HEK293T (cell line): ENCODE results near the gene ZSCAN25.
"Not testable (repeated sequence)": the region's sequence is repeated elsewhere in the genome, so short reads cannot be mapped to it uniquely, and the experiment has no call there.

ENCODE experiments used
- CTCF ChIA-PET: fragments of 350-600 bp; formaldehyde crosslinking; extraction: SDS; loops from one replicate; lab custom pipeline; 2021; ENCODE audit warnings: antibody characterized with exemption, inconsistent platforms; lab: Yijun Ruan, JAX
- POLR2A ChIA-PET: fragments of 350-600 bp; formaldehyde crosslinking; extraction: SDS; loops from one replicate; lab custom pipeline; 2020; ENCODE audit warnings: antibody characterized with exemption, inconsistent platforms; lab: Yijun Ruan, JAX
- DNase-seq: peaks from one replicate; pipeline ENCODE4 v3.0.0; 2012; ENCODE audit warnings: mixed read lengths; ENCODE audit errors: extremely low spot score
- ARNT ChIP-seq: fragments of 450-650 bp; IDR thresholded peaks from 2 replicates; pipeline ENCODE4 v1.6.1; 2017; ENCODE audit warnings: mild to moderate bottlenecking
- BHLHE40 ChIP-seq: fragments of 450-650 bp; IDR thresholded peaks from 2 replicates; pipeline ENCODE4 v1.6.1; 2016; ENCODE audit warnings: mild to moderate bottlenecking, moderate library complexity, borderline replicate concordance
- CTBP1 ChIP-seq: fragments of 450-650 bp; IDR thresholded peaks from 2 replicates; pipeline ENCODE4 v1.6.1; 2016; ENCODE audit warnings: borderline replicate concordance
- ELF4 ChIP-seq: fragments of 450-650 bp; IDR thresholded peaks from 2 replicates; pipeline ENCODE4 v1.6.1; 2017; ENCODE audit warnings: antibody characterized with exemption
- FOXA1 ChIP-seq: fragments of 450-650 bp; IDR thresholded peaks from 2 replicates; pipeline ENCODE4 v1.6.1; 2016; ENCODE audit warnings: mild to moderate bottlenecking
- FOXK2 ChIP-seq: fragments of 450-650 bp; IDR thresholded peaks from 2 replicates; pipeline ENCODE4 v1.6.1; 2016; ENCODE audit warnings: mild to moderate bottlenecking
- FOXM1 ChIP-seq: fragments of 450-650 bp; IDR thresholded peaks from 2 replicates; pipeline ENCODE4 v1.6.1; 2017; ENCODE audit warnings: mild to moderate bottlenecking, borderline replicate concordance
- HDGF ChIP-seq: fragments of 450-650 bp; IDR thresholded peaks from 2 replicates; pipeline ENCODE4 v1.6.1; 2017; ENCODE audit warnings: antibody characterized with exemption, borderline replicate concordance
- L3MBTL2 ChIP-seq: fragments of 450-650 bp; conservative IDR thresholded peaks from 2 replicates; pipeline ENCODE4 v1.6.1; 2016; ENCODE audit warnings: mild to moderate bottlenecking
- LEF1 ChIP-seq: fragments of 450-650 bp; IDR thresholded peaks from 2 replicates; pipeline ENCODE4 v1.6.1; 2017; ENCODE audit warnings: mild to moderate bottlenecking, borderline replicate concordance
- NFRKB ChIP-seq: fragments of 450-650 bp; IDR thresholded peaks from 2 replicates; pipeline ENCODE4 v1.6.1; 2016; ENCODE audit warnings: mild to moderate bottlenecking, moderate library complexity
- PKNOX1 ChIP-seq: fragments of 450-650 bp; IDR thresholded peaks from 2 replicates; pipeline ENCODE4 v1.6.1; 2016
- SP1 ChIP-seq: fragments of 450-650 bp; IDR thresholded peaks from 2 replicates; pipeline ENCODE4 v1.6.1; 2017
- SUZ12 ChIP-seq: fragments of 450-650 bp; IDR thresholded peaks from 2 replicates; pipeline ENCODE4 v1.6.1; 2016; ENCODE audit warnings: mild to moderate bottlenecking
- TARDBP ChIP-seq: fragments of 450-650 bp; IDR thresholded peaks from 2 replicates; pipeline ENCODE4 v1.6.1; 2016
- ZNF384 ChIP-seq: fragments of 450-650 bp; IDR thresholded peaks from 2 replicates; pipeline ENCODE4 v1.6.1; 2016

The ZSCAN25 gene

DNA sequence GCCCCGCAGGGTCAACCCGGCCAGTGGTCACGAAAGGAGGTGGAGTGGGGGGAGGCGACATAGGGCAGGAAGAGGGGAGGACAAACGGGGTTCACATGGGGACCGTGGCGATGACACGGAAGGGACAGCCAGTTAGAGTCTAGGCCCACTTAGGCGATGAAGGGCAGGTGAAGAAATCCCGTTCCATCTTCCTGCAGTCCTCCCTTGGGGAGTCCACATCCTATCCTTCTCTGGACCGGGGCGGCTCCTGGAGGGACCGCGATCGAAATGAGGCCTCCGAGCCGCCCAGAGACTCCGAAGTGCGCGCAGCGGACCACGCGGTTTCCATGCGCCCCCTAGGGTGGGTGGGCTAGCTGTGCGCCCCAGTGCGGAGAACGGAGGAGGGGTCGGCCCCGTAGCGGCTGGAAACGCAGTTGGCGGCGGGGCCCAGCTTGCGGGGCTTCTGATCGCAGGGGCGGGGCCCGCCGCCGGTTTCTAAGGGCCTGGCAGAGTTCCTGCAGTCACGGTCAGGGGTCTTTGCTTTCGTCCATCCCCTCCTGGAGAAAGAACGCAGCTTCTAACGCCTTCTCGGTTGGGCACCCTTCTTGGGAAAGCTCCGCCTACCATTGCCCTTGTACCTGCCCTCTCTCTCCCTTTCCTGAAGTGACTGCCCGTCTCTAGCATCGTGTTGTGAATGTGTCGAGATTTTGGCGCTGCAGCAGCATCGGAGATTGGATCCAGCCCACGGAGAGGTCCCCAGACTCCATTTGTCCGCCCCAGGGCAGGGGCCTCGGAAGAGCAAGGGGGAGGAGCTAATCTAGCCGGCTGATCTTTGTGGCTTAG is 36.6 kb upstream of the ZSCAN25 start:
- ChIA-PET CTCF (no interaction called here), POLR2A (no interaction called here)
- TF ChIP-seq HDGF (no peak), FOXA1 (no peak), SP1 (no peak), BHLHE40 (no peak), SUZ12 (no peak), LEF1 (no peak), CTBP1 (no peak), NFRKB (no peak), FOXK2 (no peak), ZNF384 (no peak), L3MBTL2 (no peak), ARNT (no peak), FOXM1 (no peak), ELF4 (no peak)
- no peak for DNase-seq

DNA sequence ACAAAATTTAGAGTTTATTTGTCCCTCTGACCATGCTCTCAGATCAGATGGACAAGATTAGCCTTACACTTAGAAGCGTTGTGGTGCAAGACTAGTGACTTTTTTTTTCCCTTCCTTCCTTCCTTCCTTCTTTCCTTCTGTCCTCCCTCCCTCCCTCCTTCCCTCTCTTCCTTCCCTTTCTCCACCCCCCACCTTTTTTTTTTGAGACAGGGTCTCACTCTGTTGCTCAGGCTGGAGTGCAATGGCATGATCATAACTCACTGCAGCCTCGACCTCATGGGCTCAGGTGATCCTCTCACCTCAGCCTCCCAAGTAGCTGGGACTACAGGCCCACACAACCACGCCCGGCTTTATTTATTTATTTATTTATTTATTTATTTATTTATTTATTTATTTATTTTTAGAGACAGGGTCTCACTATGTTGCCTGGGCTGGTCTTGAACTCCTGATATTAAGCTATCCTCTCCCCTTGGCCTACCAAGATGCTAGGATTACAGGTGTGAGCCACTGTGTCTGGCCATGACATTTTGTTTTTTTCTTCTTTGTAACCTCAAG is 35.9 kb upstream of the ZSCAN25 start:
- CTCF ChIA-PET, POLR2A ChIA-PET, DNase-seq: not testable (repeated sequence)

DNA sequence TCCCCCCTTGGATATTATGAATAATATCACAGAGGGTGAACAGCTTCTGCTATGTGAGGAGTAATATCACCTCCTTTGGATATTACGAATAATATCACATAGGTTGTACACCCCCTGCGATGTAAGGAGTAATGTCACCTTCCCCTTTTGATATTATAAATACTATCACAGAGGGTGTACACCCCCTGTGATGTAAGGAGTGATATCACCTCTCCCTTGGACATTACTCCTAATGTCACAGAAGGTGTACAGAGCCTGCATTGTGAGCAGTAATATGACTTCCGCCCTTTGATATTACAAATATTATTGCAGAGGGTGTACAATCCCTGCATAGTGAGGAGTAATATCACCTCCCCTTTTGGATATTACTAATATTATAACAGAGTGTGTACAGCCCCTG is 27.9 kb upstream of the ZSCAN25 start:
- no peak for DNase-seq
- TF ChIP-seq LEF1 (no peak), BHLHE40 (no peak), ELF4 (no peak), HDGF (no peak)
- ChIA-PET CTCF (no interaction called here), POLR2A (no interaction called here)

DNA sequence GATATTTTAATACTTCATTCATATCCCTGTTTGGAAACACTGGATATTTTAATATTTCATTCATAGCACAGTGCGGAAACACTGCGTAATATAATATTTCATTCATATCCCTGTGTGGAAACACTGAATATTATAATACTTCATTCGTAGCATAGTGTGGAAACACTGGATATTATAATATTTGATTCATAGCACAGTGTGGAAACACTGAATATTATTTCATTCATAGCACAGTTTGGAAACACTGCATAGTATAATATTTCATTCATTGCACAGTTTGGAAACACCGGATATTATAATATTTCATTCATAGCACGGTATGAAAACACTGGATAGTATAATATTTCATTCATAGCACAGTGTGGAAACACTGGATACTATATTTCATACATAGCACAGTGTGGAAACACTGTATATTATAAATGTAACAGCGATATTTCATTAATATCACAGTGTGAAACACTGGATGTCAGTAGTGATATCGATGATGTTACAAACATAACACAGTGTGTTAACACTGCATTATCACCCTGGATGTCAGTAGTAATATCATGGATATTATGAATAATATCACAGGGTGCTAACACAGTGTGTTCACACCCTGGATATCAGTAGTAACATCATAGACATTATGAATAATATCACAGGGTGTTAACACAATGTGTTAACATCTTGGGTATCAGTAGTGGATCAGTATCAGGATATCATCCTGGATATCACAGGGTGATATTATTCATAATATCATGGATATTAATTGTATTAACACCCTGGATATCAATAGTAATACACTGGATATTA is 21.6 kb upstream of the ZSCAN25 start:
- ChIA-PET POLR2A (no interaction called here), CTCF (no interaction called here)
- TF ChIP-seq FOXM1 (no peak), ZNF384 (no peak), NFRKB (no peak), SP1 (no peak), SUZ12 (no peak), CTBP1 (no peak), L3MBTL2 (no peak), FOXK2 (no peak), TARDBP (no peak), PKNOX1 (no peak), ARNT (no peak), LEF1 (no peak), FOXA1 (no peak), BHLHE40 (no peak), ELF4 (no peak), HDGF (no peak)
- no peak for DNase-seq

DNA sequence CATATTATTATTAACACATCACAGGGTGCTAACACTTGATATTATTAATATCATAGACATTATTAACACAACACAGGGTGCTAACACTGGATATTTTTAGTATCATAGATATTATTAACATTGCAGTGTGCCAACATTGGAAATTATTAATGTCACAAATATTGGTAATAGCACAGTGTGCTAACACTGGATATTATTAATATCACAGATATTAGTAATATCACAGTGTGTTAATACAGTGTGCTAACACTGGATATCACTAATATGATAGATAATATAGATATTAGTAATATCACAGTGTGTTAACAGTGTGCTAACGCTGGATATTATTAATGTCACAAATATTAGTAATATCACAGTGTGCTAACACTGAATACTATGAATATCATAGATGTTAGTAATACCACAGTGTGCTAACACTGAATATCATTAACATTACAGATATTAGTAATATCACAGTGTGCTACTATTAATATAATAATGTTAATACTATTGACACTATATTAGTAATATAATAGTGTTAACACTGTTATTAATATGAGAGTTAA is 20.3 kb upstream of the ZSCAN25 start:
- POLR2A ChIA-PET: no interaction called here
- CTCF ChIA-PET: no interaction called here
- no peak for DNase-seq
- no peak for TF ChIP-seq ELF4
- no peak for TF ChIP-seq LEF1
- no peak for TF ChIP-seq L3MBTL2
- TF ChIP-seq TARDBP: no peak
- no peak for TF ChIP-seq SP1
- no peak for TF ChIP-seq PKNOX1
- no peak for TF ChIP-seq ZNF384
- no peak for TF ChIP-seq BHLHE40
- TF ChIP-seq NFRKB: no peak
- no peak for TF ChIP-seq FOXK2
- no peak for TF ChIP-seq HDGF
- TF ChIP-seq ARNT: no peak
- no peak for TF ChIP-seq SUZ12
- TF ChIP-seq FOXM1: no peak
- no peak for TF ChIP-seq CTBP1
- no peak for TF ChIP-seq FOXA1

- no peak for DNase-seq
- ChIA-PET CTCF (no interaction called here), POLR2A (no interaction called here)
- TF ChIP-seq BHLHE40 (no peak), FOXA1 (no peak), LEF1 (no peak)
These were observed 18.8 kb upstream of the ZSCAN25 start, which contains the start of gene TMEM225B for GRCh38 chr7:99597762-99598501. Gene TMEM225B (plus strand): TSS chr7:99598267. CDS start chr7:99604389, 6,122 bp downstream.
